HepG2 (cell line): ENCODE results near the gene KDM8. TPM values are rescaled to one million over a fixed set of nuclear protein-coding genes. Genes with fewer than 3 reads are reported as not detected.

Source experiments
- ATAC-seq: fragments of 200-7000 bp; cut with Tn5 transposase; 3 replicates; pipeline ENCODE4 v1.9.1; 2020; ENCODE audit warnings: mild to moderate bottlenecking, moderate library complexity
- BruUV-seq: library from RNA; stranded (reverse); fragments of 400-500 nt; replicated peaks from 2 replicates; lab custom pipeline; 2021; lab: Mats Ljungman, UMichigan
- CTCF ChIA-PET: fragments of 300-600 bp; formaldehyde crosslinking; extraction: SDS; loops from one replicate; lab custom pipeline; 2021; ENCODE audit warnings: low total read pairs, inconsistent platforms, low intra/inter-chr PET ratio; lab: Yijun Ruan, JAX
- POLR2A ChIA-PET: fragments of 350-600 bp; sonication (Branson Sonifier 250); formaldehyde crosslinking; loops from one replicate; lab custom pipeline; 2020; ENCODE audit warnings: antibody characterized with exemption, inconsistent platforms; lab: Yijun Ruan, JAX
- DNase-seq: peaks from one replicate; pipeline ENCODE4 v3.0.0-alpha.2; 2015; ENCODE audit warnings: low spot score
- FAIRE-seq: peaks from 3 replicates; lab custom pipeline; 2011; peaks lifted over from hg19 to GRCh38; lab: Jason Lieb, UNC
- H2AFZ ChIP-seq: one replicate; pipeline ENCODE4 v1.6.1; 2011; ENCODE audit warnings: low read length, inconsistent platforms
- H3K27ac ChIP-seq: fragments of 300-600 bp; 3 replicates; pipeline ENCODE4 v1.8.0; 2011; ENCODE audit warnings: mixed run types, mild to moderate bottlenecking, mixed read lengths, low read length, inconsistent platforms; ENCODE audit not compliant: insufficient read depth; ENCODE audit errors: extremely low read length
- H3K27me3 ChIP-seq, 2 experiments: fragments of 200-600 bp in 1 of 2; 2 replicates in 1 of 2; 3 replicates in 1 of 2; pipeline versions ENCODE4 v1.6.0 to v1.8.0; 2011; ENCODE audit warnings: low read length in 2 of 2, mild to moderate bottlenecking in 2 of 2, moderate library complexity in 2 of 2, inconsistent platforms in 1 of 2; ENCODE audit not compliant: insufficient read depth in 2 of 2, control insufficient read depth in 1 of 2
- H3K36me3 ChIP-seq, 2 experiments: fragments of 200-600 bp in 1 of 2; replicated peaks in 1 of 2; 2 replicates in 1 of 2; 3 replicates in 1 of 2; pipeline versions ENCODE4 v1.5.1 to v1.8.0; 2011; ENCODE audit warnings: low read length in 2 of 2, inconsistent platforms in 1 of 2; ENCODE audit not compliant: insufficient read depth in 2 of 2, control insufficient read depth in 1 of 2
- H3K4me1 ChIP-seq: 2 replicates; pipeline ENCODE4 v1.5.1; 2012; ENCODE audit warnings: low read length, inconsistent platforms; ENCODE audit not compliant: insufficient read depth
- H3K4me2 ChIP-seq: 2 replicates; pipeline ENCODE4 v1.6.0; 2011; ENCODE audit warnings: low read depth, low read length, inconsistent platforms
- H3K4me3 ChIP-seq, 3 experiments: fragments of 200-600 bp in 1 of 3; sonication (generic), shearing (Covaris generic) in 1 of 3; replicated peaks in 1 of 3; 2 replicates each; pipeline ENCODE4 v1.5.1; 2011 to 2016; ENCODE audit warnings: low read length in 3 of 3, inconsistent platforms in 2 of 3, low read depth in 2 of 3, mild to moderate bottlenecking in 2 of 3, control low read depth in 1 of 3, mixed read lengths in 1 of 3; ENCODE audit not compliant: insufficient read depth in 1 of 3
- H3K79me2 ChIP-seq: one replicate; pipeline ENCODE4 v1.6.1; 2011; ENCODE audit warnings: low read length, inconsistent platforms; ENCODE audit not compliant: insufficient read depth
- H3K9ac ChIP-seq: 2 replicates; pipeline ENCODE4 v1.6.0; 2011; ENCODE audit warnings: mild to moderate bottlenecking, low read depth, low read length, inconsistent platforms; ENCODE audit not compliant: insufficient read depth
- H3K9me3 ChIP-seq: 2 replicates; pipeline ENCODE4 v1.5.1; 2012; ENCODE audit warnings: mild to moderate bottlenecking, low read length
- H4K20me1 ChIP-seq: 2 replicates; pipeline ENCODE4 v1.6.0; 2011; ENCODE audit warnings: inconsistent platforms, mild to moderate bottlenecking, low read length, moderate library complexity; ENCODE audit not compliant: insufficient read depth
- EED ChIP-seq: sonication (generic); formaldehyde crosslinking; IDR thresholded peaks from 2 replicates; pipeline ENCODE4 v1.5.0; 2020; ENCODE audit warnings: mild to moderate bottlenecking, missing genetic modification reagents
- KLF11 ChIP-seq: IDR thresholded peaks from 2 replicates; pipeline ENCODE4 v1.6.1; 2016; ENCODE audit warnings: missing compliant biosample characterization
- LRRFIP1 ChIP-seq: sonication (generic); formaldehyde crosslinking; conservative IDR thresholded peaks from 2 replicates; pipeline ENCODE4 v1.4.0; 2020; ENCODE audit warnings: missing genetic modification reagents
- MEIS2 ChIP-seq: sonication (generic); formaldehyde crosslinking; IDR thresholded peaks from 2 replicates; pipeline ENCODE4 v1.9.0; 2021; ENCODE audit warnings: mild to moderate bottlenecking, missing genetic modification reagents
- RXRB ChIP-seq: IDR thresholded peaks from 2 replicates; pipeline ENCODE4 v1.6.1; 2016; ENCODE audit warnings: borderline replicate concordance, missing genetic modification reagents, missing compliant biosample characterization
- SOX6 ChIP-seq, 2 experiments: fragments of 450-650 bp in 1 of 2; sonication (generic) in 1 of 2; formaldehyde crosslinking in 1 of 2; IDR thresholded peaks; 2 replicates each; pipeline versions ENCODE4 v1.4.0 to v1.6.1; 2017 to 2020; ENCODE audit warnings: antibody characterized with exemption in 1 of 2, mild to moderate bottlenecking in 1 of 2, missing genetic modification reagents in 1 of 2
- THAP7 ChIP-seq: sonication (generic); formaldehyde crosslinking; IDR thresholded peaks from 2 replicates; pipeline ENCODE4 v1.8.1; 2023; ENCODE audit warnings: mild to moderate bottlenecking, missing genetic modification reagents
- ZEB1 ChIP-seq: IDR thresholded peaks from 2 replicates; pipeline ENCODE4 v1.6.1; 2012; ENCODE audit warnings: mild to moderate bottlenecking, low read depth, inconsistent platforms; ENCODE audit not compliant: insufficient replicate concordance
- ZGPAT ChIP-seq: IDR thresholded peaks from 2 replicates; pipeline ENCODE4 v1.6.1; 2016; ENCODE audit warnings: mild to moderate bottlenecking
- ZNF468 ChIP-seq: sonication (generic); formaldehyde crosslinking; IDR thresholded peaks from 2 replicates; pipeline ENCODE4 v1.8.0; 2022; ENCODE audit warnings: mild to moderate bottlenecking, moderate library complexity, missing genetic modification reagents
- ZNF576 ChIP-seq: sonication (generic); formaldehyde crosslinking; IDR thresholded peaks from 2 replicates; pipeline ENCODE4 v1.4.0; 2020; ENCODE audit warnings: mild to moderate bottlenecking, missing genetic modification reagents
- ZNF747 ChIP-seq: sonication (generic); formaldehyde crosslinking; IDR thresholded peaks from 2 replicates; pipeline ENCODE4 v1.8.1; 2023; ENCODE audit warnings: missing genetic modification reagents, mild to moderate bottlenecking, borderline replicate concordance
- ZNF878 ChIP-seq: sonication (generic); formaldehyde crosslinking; IDR thresholded peaks from 2 replicates; pipeline ENCODE4 v1.8.1; 2023; ENCODE audit warnings: mild to moderate bottlenecking, missing genetic modification reagents, moderate library complexity
- ZSCAN25 ChIP-seq: sonication (generic); formaldehyde crosslinking; IDR thresholded peaks from 2 replicates; pipeline ENCODE4 v1.8.0; 2022; ENCODE audit warnings: mild to moderate bottlenecking, missing genetic modification reagents
- WGBS: methylation state at CpG from one replicate; pipeline ENCODE4 v1.1.6; 2017; ENCODE audit warnings: low lambda C conversion rate; 5-methylcytosine and 5-hydroxymethylcytosine counted together
- in situ Hi-C: cut with HindIII; loops from 2 replicates; pipeline ENCODE4 v1.10.0; 2017; ENCODE audit warnings: low pct_unique_long_range_greater_than_20kb; ENCODE audit not compliant: extremely low pct_ligation_motif_present
- intact Hi-C: fragments of 100-400 bp; cut with micrococcal nuclease; formaldehyde crosslinking; loops from one replicate; pipeline ENCODE4 v1.10.0; 2022; ENCODE audit not compliant: unreplicated experiment
- polyA plus RNA-seq, 8 experiments: library from polyadenylated mRNA; depleted of rRNA in 3 of 8; stranded (reverse) in 7 of 8; unstranded in 1 of 8; fragments of >200 nt; fragmentation: Illumina TruSeq in 4 of 8; extraction: Trizol in 4 of 8; gene quantifications; 2 replicates each; pipeline versions ENCODE4 v1.2.1 to v1.2.3, GENCODE V29; 2011 to 2016; ENCODE audit warnings: low read depth in 4 of 8, missing spikeins in 1 of 8, mixed read lengths in 1 of 8; ENCODE audit not compliant: insufficient read depth in 1 of 8
- total RNA-seq, 5 experiments: library from RNA; depleted of rRNA; stranded (reverse); fragments of >200 nt; fragmentation: Illumina TruSeq; extraction: Trizol; gene quantifications; 2 replicates each; pipeline ENCODE4 v1.2.3, GENCODE V29; 2016; ENCODE audit warnings: low read depth in 1 of 5

The KDM8 gene
- total and polyA plus RNA-seq, 2 of the 13 experiments (the other 11 are each of a cell fraction or from before 2014, with no cell fraction given): 3.3 to 8.6 TPM

- no TSS peak for BruUV-seq
- 92% methylated on average over 8 of the region's 8 CpGs for WGBS
- Histone ChIP-seq H3K27me3 (no peaks in the 10 kb centered on the region), H3K27ac (no peak overlapping the region), H3K9ac (no peak overlapping the region), H2AFZ (no peak overlapping the region), H3K79me2 (no peaks in the 10 kb centered on the region), H3K4me3 (no peak overlapping the region), H3K4me1 (no peaks in the 10 kb centered on the region), H3K36me3 (peaks cover 18 to 35% of the 10 kb centered on the region in 2 experiments; a peak in 4 of 5 replicates), H3K9me3 (no peaks in the 10 kb centered on the region), H3K4me2 (no peak overlapping the region), H4K20me1 (no peaks in the 10 kb centered on the region)
- in situ Hi-C loops (loop anchor here (5.0 kb wide), 1 partner anchor 136 kb away; no protein-coding TSS in a partner anchor), intact Hi-C loops (no loop called here)
- POLR2A ChIA-PET: no interaction called here
- no peak for DNase-seq
- CTCF ChIA-PET: no interaction called here
- TF ChIP-seq SOX6 (IDR thresholded peaks at IDR 0.05) (no peak), SOX6 (CRISPR knock-in tag; IDR thresholded peaks at IDR 0.05) (no peak), ZNF576 (no peak), LRRFIP1 (no peak), ZNF468 (no peak), ZNF747 (CRISPR knock-in tag) (no peak), KLF11 (CRISPR knock-in tag) (no peak), EED (no peak), ZEB1 (no peak), MEIS2 (no peak), ZGPAT (CRISPR knock-in tag) (no peak), RXRB (CRISPR knock-in tag) (no peak), THAP7 (no peak), ZSCAN25 (no peak), ZNF878 (CRISPR knock-in tag) (no peak)
- FAIRE-seq: no peak
- no peak for ATAC-seq
Observed at GRCh38 chr16:27231692-27232060, 28.4 kb downstream of the KDM8 start.
